ENCODE results near the gene MKRN2OS.

The MKRN2OS gene

DNA sequence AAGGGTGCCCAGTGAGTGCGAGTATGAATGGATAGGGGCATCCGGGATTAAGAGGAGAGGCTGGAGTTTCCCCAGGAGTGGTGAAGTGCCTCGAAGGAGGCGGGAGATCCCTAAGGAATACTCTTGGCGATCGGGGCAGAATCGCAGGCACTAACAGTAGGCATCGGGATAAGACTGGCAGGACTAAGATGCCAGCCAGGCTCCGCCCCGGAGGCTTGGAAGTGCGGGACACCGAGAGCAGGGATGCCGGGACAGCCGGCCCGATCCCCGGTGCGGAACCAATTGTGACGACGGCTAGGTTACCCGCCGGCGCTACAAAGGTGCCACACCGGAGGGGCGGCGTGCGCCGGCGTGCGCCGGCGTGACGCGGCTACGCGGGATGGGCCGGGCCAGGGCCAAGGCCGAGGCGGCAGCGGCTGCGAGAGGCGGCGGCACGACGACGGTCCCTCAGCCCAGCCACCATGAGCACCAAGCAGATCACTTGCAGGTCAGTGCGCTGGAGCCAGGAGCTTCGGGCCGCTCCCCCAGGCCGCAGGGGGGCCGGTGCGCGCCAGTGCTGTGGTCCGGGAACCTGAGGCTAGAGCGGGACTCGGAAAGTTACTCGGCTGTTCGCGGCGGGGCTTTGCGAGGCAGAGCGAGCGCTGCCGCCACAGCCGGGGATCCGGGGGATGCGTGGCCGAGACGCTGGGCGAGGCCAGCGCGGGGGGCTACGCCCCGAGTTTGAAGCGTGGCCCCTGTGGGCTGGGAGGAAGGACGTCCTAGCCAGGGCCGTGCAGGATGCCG is 11.6 kb upstream of the MKRN2OS start, which contains the start of gene MKRN2 (continued):
- TF ChIP-seq SP2 (tag by site-specific recombination; IDR thresholded peaks at IDR 0.05) (peak; percentile 67), ZNF121 (tag by site-specific recombination; IDR thresholded peaks at IDR 0.05) (peak; percentile 95), ZNF561 (tag by site-specific recombination; IDR thresholded peaks at IDR 0.05; ENCODE audit: borderline replicate concordance) (peak; percentile 91), HOXA7 (CRISPR knock-in tag; IDR thresholded peaks at IDR 0.05; ENCODE audit: borderline replicate concordance) (no peak), ZNF530 (tag by site-specific recombination; IDR thresholded peaks at IDR 0.05; ENCODE audit: low read depth) (peak; percentile 84), ZBTB44 (tag by site-specific recombination; IDR thresholded peaks at IDR 0.05) (peak; percentile 84), ZFP41 (tag by site-specific recombination; IDR thresholded peaks at IDR 0.05; ENCODE audit: borderline replicate concordance) (no peak), ZSCAN18 (tag by site-specific recombination; IDR thresholded peaks at IDR 0.05) (no peak), ZFP69B (tag by site-specific recombination; IDR thresholded peaks at IDR 0.05) (peak; percentile 72; the same call in 1 of the 2 replicates), ZNF404 (tag by site-specific recombination; IDR thresholded peaks at IDR 0.05) (no peak), ZNF211 (tag by site-specific recombination; IDR thresholded peaks at IDR 0.05; ENCODE audit: low read depth) (no peak), ZNF544 (tag by site-specific recombination; IDR thresholded peaks at IDR 0.05) (no peak), ZNF639 (tag by site-specific recombination; IDR thresholded peaks at IDR 0.05) (peak; percentile 88; the same call in 1 of the 2 replicates)
- TF ChIP-seq, protein P1, sequence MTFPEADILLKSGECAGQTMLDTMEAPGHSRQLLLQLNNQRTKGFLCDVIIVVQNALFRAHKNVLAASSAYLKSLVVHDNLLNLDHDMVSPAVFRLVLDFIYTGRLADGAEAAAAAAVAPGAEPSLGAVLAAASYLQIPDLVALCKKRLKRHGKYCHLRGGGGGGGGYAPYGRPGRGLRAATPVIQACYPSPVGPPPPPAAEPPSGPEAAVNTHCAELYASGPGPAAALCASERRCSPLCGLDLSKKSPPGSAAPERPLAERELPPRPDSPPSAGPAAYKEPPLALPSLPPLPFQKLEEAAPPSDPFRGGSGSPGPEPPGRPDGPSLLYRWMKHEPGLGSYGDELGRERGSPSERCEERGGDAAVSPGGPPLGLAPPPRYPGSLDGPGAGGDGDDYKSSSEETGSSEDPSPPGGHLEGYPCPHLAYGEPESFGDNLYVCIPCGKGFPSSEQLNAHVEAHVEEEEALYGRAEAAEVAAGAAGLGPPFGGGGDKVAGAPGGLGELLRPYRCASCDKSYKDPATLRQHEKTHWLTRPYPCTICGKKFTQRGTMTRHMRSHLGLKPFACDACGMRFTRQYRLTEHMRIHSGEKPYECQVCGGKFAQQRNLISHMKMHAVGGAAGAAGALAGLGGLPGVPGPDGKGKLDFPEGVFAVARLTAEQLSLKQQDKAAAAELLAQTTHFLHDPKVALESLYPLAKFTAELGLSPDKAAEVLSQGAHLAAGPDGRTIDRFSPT (tag by site-specific recombination; IDR thresholded peaks at IDR 0.05): peak; percentile 97

DNA sequence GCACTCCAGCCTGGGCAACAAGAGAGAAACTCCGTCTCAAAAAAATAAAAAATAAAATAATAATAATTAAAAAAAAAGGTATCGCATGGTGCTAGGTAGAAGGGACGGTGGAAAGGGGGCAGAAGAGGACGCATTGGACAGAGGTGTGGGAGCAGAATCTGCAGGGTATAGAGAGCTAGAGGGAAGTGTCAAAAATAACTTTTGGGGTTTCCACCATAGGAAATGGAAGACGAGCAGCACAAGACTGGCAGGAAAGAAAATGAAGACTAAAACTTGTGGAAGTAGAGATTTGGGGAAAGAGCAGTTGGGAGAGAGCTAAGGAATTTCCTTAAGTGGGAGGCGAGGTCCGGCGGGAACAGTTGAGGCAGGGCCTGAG is 11.0 kb upstream of the MKRN2OS start:
- Histone ChIP-seq H3K4me3 (ENCODE audit: low read depth, low read length) (peak overlapping the region; percentile 88), H3K9me3 (ENCODE audit: control insufficient read depth, insufficient read depth, low read depth, low read length) (no peaks in the 10 kb centered on the region), H3K27ac (ENCODE audit: extremely low read depth, low read depth, low read length) (peak overlapping the region; percentile 87), H3K36me3 (ENCODE audit: control insufficient read depth in 2 of 2, insufficient read depth in 1 of 2, low read length in 2 of 2) (no peaks in the 10 kb centered on the region), H3K4me1 (ENCODE audit: control insufficient read depth, insufficient read depth, low read length) (peaks cover 19% of the 10 kb centered on the region)
- POLR2A ChIA-PET: interaction anchor here (0.6 to 1.7 kb wide), 3 partner anchors 11 to 106 kb away, joined by 4 to 5 read pairs (median 5); partner anchors contain the start of gene MKRN2OS
- CTCF ChIA-PET: no interaction called here
- TF ChIP-seq HOXD13 (CRISPR knock-in tag; IDR thresholded peaks at IDR 0.05; ENCODE audit: borderline replicate concordance) (no peak), ZNF366 (tag by site-specific recombination; conservative IDR thresholded peaks at IDR 0.05) (0 out of 2 replicates have a peak, but pooled peaks have one; percentile 21)
- TF ChIP-seq, protein P2, sequence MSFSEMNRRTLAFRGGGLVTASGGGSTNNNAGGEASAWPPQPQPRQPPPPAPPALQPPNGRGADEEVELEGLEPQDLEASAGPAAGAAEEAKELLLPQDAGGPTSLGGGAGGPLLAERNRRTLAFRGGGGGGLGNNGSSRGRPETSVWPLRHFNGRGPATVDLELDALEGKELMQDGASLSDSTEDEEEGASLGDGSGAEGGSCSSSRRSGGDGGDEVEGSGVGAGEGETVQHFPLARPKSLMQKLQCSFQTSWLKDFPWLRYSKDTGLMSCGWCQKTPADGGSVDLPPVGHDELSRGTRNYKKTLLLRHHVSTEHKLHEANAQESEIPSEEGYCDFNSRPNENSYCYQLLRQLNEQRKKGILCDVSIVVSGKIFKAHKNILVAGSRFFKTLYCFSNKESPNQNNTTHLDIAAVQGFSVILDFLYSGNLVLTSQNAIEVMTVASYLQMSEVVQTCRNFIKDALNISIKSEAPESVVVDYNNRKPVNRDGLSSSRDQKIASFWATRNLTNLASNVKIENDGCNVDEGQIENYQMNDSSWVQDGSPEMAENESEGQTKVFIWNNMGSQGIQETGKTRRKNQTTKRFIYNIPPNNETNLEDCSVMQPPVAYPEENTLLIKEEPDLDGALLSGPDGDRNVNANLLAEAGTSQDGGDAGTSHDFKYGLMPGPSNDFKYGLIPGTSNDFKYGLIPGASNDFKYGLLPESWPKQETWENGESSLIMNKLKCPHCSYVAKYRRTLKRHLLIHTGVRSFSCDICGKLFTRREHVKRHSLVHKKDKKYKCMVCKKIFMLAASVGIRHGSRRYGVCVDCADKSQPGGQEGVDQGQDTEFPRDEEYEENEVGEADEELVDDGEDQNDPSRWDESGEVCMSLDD (tag by site-specific recombination; IDR thresholded peaks at IDR 0.05): 0 out of 2 replicates have a peak, but pooled peaks have one; percentile 19

Measured in HEK293 (cell line).